Regular cardiac myocyte (primary cell): Measurements from ENCODE around the gene OR2G6. TPM values are rescaled to one million over a fixed set of nuclear protein-coding genes. Genes with fewer than 3 reads are reported as not detected.

Source experiments
- total RNA-seq: library from RNA; depleted of rRNA; stranded (reverse); fragments of >200 nt; gene quantifications from 2 replicates; pipeline ENCODE4 v1.2.3, GENCODE V29; 2014

OR2G6 gene
- total RNA-seq: not detected in 2 replicates

DNA sequence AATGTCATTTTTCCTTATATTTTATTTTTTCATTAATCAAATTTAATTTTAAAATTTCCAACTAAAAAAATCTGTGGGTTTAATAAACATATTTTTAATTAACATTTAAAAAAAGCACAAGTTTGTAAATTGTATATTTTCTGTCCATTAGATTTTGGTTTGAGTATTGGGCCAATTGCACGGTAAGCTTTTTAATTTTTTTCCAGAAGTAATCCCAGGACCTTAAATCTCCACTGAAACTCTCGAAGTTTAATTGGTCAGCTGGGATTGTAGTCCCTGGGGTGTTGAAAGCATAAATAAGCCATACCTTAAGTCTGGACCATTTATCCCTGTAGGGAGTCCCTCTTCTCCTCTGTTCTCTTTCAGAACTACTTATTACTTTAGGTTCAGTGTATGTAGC is at the start of gene OR2G6:
Gene OR2G6 (plus strand): TSS at position 301 of the 400 bp plus-strand sequence. CDS start 13,574 bp downstream, outside the sequence.

DNA sequence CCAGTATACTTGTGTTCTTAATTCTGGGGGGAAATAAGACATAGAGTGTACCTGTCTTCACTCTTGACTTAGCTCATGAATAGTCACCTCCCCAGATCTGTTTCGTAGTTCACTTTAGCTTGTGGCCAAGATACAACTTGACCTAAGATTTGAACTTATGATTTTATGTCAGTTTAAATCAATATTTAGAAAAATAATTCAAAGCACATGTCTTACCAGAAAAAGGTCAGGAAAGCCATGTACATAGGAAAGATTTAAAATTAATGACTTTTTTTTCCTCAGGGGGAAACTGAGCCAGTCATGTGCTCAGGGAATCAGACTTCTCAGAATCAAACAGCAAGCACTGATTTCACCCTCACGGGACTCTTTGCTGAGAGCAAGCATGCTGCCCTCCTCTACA is 34.8 kb upstream of the OR2G6 start, which contains the start of gene OR2T3:
Gene OR2T3 (plus strand): TSS at position 301 of the 400 bp plus-strand sequence. CDS start 0 bp downstream, at position 301.

DNA sequence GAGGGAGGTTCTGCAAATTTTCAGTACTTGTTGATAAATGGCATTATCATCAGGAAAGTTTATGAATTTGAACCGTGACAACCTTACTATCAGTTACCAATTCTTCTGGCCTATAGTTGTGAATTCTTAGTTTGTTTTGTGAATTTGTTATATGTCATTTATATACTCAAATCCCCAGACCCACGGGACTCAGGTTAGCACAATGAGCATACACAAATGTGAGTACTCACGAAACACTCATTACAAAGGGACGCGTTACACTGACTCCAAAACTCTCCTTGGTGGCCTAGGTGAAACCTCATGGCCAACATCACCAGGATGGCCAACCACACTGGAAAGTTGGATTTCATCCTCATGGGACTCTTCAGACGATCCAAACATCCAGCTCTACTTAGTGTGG is 19.6 kb upstream of the OR2G6 start, which contains the start of gene OR2T5:
Gene OR2T5 (plus strand): TSS at position 301 of the 400 bp plus-strand sequence. CDS start 0 bp downstream, at position 301.

DNA sequence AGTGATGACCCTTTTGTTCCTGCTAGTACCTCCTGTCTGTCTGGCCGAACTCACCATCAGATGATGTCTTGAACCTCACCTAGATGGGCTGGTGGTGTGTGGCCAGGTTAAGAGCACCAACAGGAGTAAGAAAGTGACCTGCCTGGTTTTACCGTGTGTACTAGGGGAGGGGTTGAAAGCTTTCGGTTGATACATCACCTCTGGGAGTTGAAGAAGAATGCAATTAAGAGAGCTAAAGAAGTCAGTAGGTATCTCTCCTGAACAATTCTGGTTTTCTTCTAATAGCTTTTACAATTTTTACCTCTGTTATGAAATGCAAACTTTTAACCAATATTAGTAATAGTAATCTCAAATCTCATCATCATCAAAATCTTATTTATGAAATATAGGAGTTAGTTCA is 54.8 kb downstream of the OR2G6 start, which contains the start of gene OR2T29:
Gene OR2T29 (minus strand): TSS at position 101 of the 400 bp plus-strand sequence. CDS start 3,281 bp downstream, outside the sequence.

DNA sequence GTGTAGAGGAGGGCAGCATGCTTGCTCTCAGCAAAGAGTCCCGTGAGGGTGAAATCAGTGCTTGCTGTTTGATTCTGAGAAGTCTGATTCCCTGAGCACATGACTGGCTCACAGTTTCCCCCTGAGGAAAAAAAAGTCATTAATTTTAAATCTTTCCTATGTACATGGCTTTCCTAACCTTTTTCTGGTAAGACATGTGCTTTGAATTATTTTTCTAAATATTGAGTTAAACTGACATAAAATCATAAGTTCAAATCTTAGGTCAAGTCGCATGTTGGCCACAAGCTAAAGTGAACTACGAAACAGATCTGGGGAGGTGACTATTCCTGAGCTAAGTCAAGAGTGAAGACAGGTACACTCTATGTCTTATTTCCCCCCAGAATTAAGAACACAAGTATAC is 66.8 kb downstream of the OR2G6 start, which contains the start of gene OR2T34:
Gene OR2T34 (minus strand): TSS at position 101 of the 400 bp plus-strand sequence. CDS start 0 bp downstream, at position 101.

Other genes with a start within 250 kb of the OR2G6 start
- not detected in 2 replicates for gene OR2T33, start 230.1 kb upstream of the OR2G6 start, total RNA-seq
- gene OR2T12, start 204.6 kb upstream of the OR2G6 start, total RNA-seq: not detected in 2 replicates
- not detected in 2 replicates for gene OR2M7, start 183.5 kb upstream of the OR2G6 start, total RNA-seq
- not detected in 2 replicates for gene OR14C36, start 159.3 kb upstream of the OR2G6 start, total RNA-seq
- not detected in 2 replicates for gene OR2T4, start 146.4 kb upstream of the OR2G6 start, total RNA-seq
- gene OR2T6, start 132.3 kb upstream of the OR2G6 start, total RNA-seq: not detected in 2 replicates
- gene OR2T1, start 105.0 kb upstream of the OR2G6 start, total RNA-seq: not detected in 2 replicates
- not detected in 2 replicates for gene OR2T2, start 62.4 kb upstream of the OR2G6 start, total RNA-seq
- not detected in 2 replicates for gene OR2T3, start 34.7 kb upstream of the OR2G6 start, total RNA-seq
- gene OR2T5, start 19.5 kb upstream of the OR2G6 start, total RNA-seq: not detected in 2 replicates
- not detected in 2 replicates for gene OR2T29, start 54.7 kb downstream of the OR2G6 start, total RNA-seq
- not detected in 2 replicates for gene OR2T34, start 66.7 kb downstream of the OR2G6 start, total RNA-seq
- not detected in 2 replicates for gene OR2T10, start 89.6 kb downstream of the OR2G6 start, total RNA-seq
- not detected in 2 replicates for gene OR2T11, start 127.0 kb downstream of the OR2G6 start, total RNA-seq
- gene OR2T35, start 137.2 kb downstream of the OR2G6 start, total RNA-seq: not detected in 2 replicates
- gene OR2T27, start 147.5 kb downstream of the OR2G6 start, total RNA-seq: not detected in 2 replicates
- not detected in 2 replicates for gene OR14I1, start 194.7 kb downstream of the OR2G6 start, total RNA-seq
- gene LYPD8, start 247.7 kb downstream of the OR2G6 start, total RNA-seq: 0.28 TPM in 1 of 2 replicates, not detected in the other